Inflammatory macrophage treated with lipopolysaccharide for 4 hours (primary cell): ENCODE results near the gene CRY2.

ENCODE experiments used
- DNase-seq: peaks from one replicate; pipeline ENCODE4 v3.0.0-alpha.2; 2020

CRY2 gene

GRCh38 chr11:45879803-45880686, 32.8 kb downstream of the CRY2 start:
- DNase-seq, result no peak

GRCh38 chr11:45880772-45881570, 33.7 kb downstream of the CRY2 start:
- DNase-seq, result no peak

DNA sequence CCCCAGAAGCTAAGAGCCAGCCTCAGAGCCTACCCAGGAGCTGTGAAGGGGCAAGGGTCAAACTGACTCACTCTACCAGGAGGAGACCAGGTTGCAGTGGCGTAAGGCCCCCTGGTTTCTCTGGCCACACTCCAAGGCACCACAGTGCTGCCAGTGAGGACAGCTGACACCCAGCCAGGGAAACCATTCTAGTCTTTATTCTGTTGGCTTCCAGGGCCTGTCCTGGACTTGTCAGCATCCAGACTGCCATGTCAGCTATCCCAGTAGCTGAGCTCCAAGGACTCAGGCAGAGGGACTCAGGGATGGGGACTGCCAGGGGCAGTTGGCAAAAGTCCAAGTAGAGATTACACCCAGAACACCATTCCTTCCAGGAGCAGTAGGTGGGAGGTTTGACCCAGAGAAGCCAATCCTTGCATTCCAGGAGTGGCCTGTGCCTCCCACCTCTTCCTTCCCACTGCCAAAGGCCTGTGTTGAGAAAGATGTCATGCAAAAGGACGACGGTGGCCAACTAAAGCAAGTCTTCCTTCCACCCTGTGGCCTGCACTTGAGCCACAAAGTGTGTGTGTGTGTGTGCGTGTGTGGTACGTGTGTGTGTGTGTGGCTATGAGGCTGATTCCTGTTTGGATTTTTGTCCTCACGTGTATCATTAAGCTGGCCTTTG, 34.6 kb downstream of the CRY2 start:
- no peak for DNase-seq

DNA sequence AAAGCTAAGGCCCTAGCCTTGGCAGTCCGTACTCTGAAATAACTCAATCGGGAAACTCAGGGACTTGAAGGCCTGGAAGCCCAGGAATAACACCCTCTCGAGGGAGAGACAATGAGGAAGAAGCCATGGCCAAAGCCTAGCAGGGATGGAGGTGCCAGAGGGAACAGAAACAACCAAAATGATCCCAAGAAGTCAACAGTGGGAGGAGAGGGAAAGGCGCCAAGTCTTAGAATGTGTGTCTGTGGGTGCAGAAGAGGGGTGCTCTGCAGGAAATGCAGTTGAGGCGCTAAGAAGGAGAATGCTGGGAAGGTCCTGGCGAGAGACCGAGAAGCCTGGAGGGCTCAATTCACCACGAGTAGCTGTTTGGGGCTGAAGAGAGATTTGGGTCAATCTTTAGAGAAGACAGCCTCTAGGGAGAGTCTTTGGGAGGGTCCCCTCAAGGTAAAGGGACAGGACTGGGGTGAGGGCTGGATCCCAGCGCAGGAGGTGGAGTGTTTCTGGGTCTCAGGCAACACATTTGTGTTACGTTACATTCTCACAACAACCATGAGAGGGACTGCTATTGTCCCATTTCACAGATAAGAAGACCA, 37.4 kb downstream of the CRY2 start:
- DNase-seq, result no peak

- peak; percentile 20 for DNase-seq
Observed at GRCh38 chr11:45885274-45885920, 38.1 kb downstream of the CRY2 start, which contains the start of gene MAPK8IP1. Gene MAPK8IP1, plus strand, starts transcription at chr11:45885651. Its CDS starts 170 bp downstream, at chr11:45885821.

GRCh38 chr11:45885921-45886721, 38.8 kb downstream of the CRY2 start:
- no peak for DNase-seq

GRCh38 chr11:45886816-45887520, 39.7 kb downstream of the CRY2 start:
- no peak for DNase-seq

DNA sequence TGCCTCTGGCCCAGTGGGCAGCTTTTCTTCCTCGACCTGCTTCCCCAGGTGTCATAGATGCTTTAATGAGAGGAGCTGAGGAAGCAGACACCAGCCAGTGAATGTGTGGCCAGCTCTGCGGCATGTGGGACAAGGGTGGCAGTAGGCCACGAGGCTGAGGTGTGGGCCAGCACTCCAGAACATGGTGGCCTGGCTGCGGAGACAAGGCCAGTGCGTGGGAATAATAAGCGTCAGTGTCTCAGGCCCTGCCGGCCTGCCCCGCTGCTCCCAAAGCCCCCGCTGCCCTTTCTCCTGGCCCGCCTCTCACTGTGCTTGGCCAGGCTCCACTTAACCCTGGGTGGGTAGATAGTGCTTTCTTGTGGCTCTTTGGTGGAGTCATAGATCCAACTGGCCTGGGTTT, 40.3 kb downstream of the CRY2 start:
- no peak for DNase-seq

- no peak for DNase-seq
Observed at GRCh38 chr11:45889555-45889954, 42.3 kb downstream of the CRY2 start.

- DNase-seq, result no peak
Observed at GRCh38 chr11:45889966-45890365, 42.7 kb downstream of the CRY2 start.

- DNase-seq, result no peak
Observed at GRCh38 chr11:45890886-45891550, 43.7 kb downstream of the CRY2 start.

DNA sequence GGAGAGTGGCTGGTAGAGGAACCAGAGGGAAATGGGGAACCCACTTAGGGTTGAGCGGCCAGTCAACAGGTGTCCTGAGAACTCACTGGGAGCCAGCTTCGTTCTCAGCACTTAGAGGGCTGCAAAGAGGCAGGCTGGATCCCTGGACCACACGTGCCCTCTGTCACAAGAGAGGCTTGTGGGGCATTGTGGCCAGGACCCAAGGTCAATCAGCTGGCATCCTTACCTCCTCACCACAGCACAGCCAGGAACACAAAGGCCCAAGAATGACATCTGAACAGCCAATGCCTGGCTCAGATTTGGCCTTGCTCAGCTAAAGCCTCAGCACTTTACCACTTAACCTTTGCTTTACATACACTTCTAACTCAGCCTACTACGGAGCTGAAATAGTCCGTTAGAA, 45.6 kb downstream of the CRY2 start:
- no peak for DNase-seq

DNA sequence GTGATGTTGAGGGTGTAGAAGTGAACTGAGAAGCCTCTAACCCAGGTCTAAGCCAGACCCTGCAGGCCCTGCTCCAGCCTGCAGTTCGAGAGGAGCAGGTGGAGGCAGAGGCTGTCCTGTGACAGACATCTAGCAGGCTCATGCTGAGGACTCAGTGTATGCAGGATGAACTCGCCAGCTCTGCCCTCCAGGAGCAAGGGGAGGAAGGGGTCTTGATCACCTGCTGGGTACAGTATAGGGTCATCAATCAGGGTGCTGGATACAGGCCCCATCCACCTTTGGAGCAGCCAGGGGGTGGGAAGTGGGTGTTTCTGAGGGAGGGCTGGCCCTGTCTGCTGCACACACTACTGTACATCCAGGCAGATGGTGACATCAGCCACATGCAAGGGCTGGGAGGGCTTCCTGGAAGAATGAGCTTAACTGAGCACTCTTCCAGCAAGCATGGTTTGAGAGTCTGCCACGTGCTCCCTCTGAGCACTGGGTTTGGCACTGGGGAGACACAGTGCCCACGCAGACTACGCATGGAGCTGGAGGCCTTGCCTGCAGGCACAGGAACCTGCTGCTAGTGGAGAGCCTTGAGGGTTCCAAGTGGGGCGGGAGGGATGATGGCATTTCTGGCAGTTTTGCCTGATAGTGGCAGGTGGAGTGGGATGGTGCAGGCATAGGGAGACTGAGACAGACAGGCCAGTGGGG, 47.4 kb downstream of the CRY2 start:
- no peak for DNase-seq

DNA sequence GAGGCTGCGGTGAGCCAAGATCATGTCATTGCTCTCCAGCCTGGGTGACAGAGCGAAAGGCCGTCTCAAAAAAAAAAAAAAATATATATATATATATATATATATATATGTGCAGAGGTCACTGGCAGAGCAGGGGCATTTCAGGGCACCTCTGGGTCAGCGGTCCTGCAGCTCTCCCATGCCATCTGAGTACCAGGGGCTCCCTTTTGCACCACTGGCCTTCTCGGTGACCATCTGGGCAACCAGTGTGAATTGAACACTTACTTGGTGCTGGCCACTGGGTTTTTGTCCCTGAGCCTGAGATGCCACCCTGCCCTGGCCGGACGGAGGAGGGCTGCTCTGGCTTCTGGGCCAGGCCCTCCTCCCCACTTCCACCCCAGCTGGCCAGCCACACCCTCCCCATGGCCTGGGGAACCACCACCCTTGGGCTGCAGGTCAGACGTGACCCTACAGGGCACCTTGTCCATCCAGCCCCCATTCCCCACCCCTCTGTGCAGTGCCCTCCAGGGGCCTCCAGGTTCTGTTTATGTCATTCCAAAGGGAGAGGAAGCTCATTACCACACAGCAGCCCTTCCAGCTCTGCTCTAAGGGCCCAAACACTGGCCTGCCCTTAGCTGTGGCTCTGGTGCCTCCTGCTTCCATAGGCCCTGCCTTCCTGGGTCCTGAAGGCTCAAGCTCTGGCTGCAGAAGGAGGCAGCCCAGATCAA, 48.4 kb downstream of the CRY2 start:
- no peak for DNase-seq

GRCh38 chr11:45896422-45896984, 49.2 kb downstream of the CRY2 start:
- DNase-seq, result no peak

DNA sequence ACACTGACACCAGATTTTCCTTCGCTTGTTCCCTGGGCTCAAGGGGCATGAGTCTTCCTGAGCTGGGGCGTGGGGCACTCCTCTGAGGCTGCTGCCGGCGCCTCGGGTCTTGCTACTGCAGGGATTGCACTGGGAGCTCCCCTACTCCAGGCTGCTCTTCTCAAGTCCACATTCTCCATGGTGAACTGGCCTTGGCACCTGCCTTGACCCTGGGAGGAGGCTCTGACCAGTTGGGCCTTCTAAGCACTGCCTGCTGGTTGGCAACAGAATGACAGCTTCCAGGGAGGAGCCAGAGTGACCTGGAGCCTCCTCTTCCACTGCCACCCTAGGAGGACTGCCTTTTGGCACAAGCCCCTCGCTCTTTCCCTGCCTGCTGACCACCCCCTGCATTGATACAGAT, 50.3 kb downstream of the CRY2 start:
- DNase-seq, result no peak

- no peak for DNase-seq
Observed at GRCh38 chr11:45899086-45899447, 51.8 kb downstream of the CRY2 start.

GRCh38 chr11:45899448-45900174, 52.3 kb downstream of the CRY2 start:
- DNase-seq, result peak; percentile 72
